Umbilical cord (tissue), 2 donors: Measurements from ENCODE around the gene EZH1. TPM values are rescaled to one million over a fixed set of nuclear protein-coding genes. Genes with fewer than 3 reads are reported as not detected.
"Not testable (repeated sequence)": the region's sequence is repeated elsewhere in the genome, so short reads cannot be mapped to it uniquely, and the experiment has no call there.

Source experiments
- DNase-seq: peaks from one replicate; pipeline ENCODE4 v3.0.0-alpha.2; 2015; ENCODE audit warnings: low spot score
- total RNA-seq: library from RNA; depleted of rRNA; stranded (reverse); fragments of >200 nt; gene quantifications from one replicate; pipeline ENCODE4 v1.2.3, GENCODE V29; 2014; ENCODE audit warnings: low replicate concordance; ENCODE audit not compliant: insufficient read depth

EZH1 gene
- total RNA-seq, 1 donor from 2014 or later, result 43.6 TPM

GRCh38 chr17:42669977-42670788 lies 74.7 kb downstream of the EZH1 start:
- DNase-seq, result no peak

- no peak for DNase-seq
These were observed 75.2 kb downstream of the EZH1 start for GRCh38 chr17:42669705-42669976.

- DNase-seq, result peak; percentile 59
These were observed 77.5 kb downstream of the EZH1 start for GRCh38 chr17:42667088-42667951.

GRCh38 chr17:42666126-42666525 lies 78.7 kb downstream of the EZH1 start:
- not testable (repeated sequence) for DNase-seq

GRCh38 chr17:42665581-42666001 lies 79.2 kb downstream of the EZH1 start:
- no peak for DNase-seq

GRCh38 chr17:42660692-42661345 lies 84.0 kb downstream of the EZH1 start:
- no peak for DNase-seq

- DNase-seq, result not testable (repeated sequence)
These were observed 84.9 kb downstream of the EZH1 start for GRCh38 chr17:42659932-42660274.

GRCh38 chr17:42659079-42659931 lies 85.5 kb downstream of the EZH1 start, which contains the start of gene TUBG2:
TUBG2 (plus strand) TSS chr17:42659284; CDS start chr17:42659504, 220 bp downstream.
- peak; percentile 96 for DNase-seq

GRCh38 chr17:42657824-42658588 lies 86.8 kb downstream of the EZH1 start:
- no peak for DNase-seq

GRCh38 chr17:42655528-42655927 lies 89.3 kb downstream of the EZH1 start:
- no peak for DNase-seq

- peak; percentile 92 for DNase-seq
These were observed 91.4 kb downstream of the EZH1 start for GRCh38 chr17:42653179-42654124.

GRCh38 chr17:42651392-42651791 lies 93.4 kb downstream of the EZH1 start:
- DNase-seq, result no peak

Other genes starting within 250 kb of the EZH1 start
- 26.2 TPM for gene NAGLU, start 208.8 kb downstream of the EZH1 start, total RNA-seq
- gene HSD17B1, start 192.1 kb downstream of the EZH1 start, total RNA-seq, result 3.9 TPM
- gene COASY, start 182.9 kb downstream of the EZH1 start, total RNA-seq, result 8.2 TPM
- gene MLX, start 177.9 kb downstream of the EZH1 start, total RNA-seq, result 22.6 TPM
- gene PSMC3IP, start 167.3 kb downstream of the EZH1 start, total RNA-seq, result 1.2 TPM
- gene RETREG3, start 135.7 kb downstream of the EZH1 start, total RNA-seq, result 62.4 TPM
- gene TUBG1, start 135.4 kb downstream of the EZH1 start, total RNA-seq, result 23.8 TPM
- gene TUBG2, start 85.8 kb downstream of the EZH1 start, total RNA-seq, result 21.4 TPM
- 11.3 TPM for gene PLEKHH3, start 68.0 kb downstream of the EZH1 start, total RNA-seq
- gene CCR10, start 63.2 kb downstream of the EZH1 start, total RNA-seq, result 6.5 TPM
- 5.1 TPM for gene CNTNAP1, start 62.5 kb downstream of the EZH1 start, total RNA-seq
- gene RAMP2, start 16.2 kb upstream of the EZH1 start, total RNA-seq, result 0.96 TPM
- gene VPS25, start 28.4 kb upstream of the EZH1 start, total RNA-seq, result 33.2 TPM
- not detected for gene WNK4, start 35.6 kb upstream of the EZH1 start, total RNA-seq
- 47.2 TPM for gene COA3, start 53.7 kb upstream of the EZH1 start, total RNA-seq
- 0.96 TPM for gene CNTD1, start 53.8 kb upstream of the EZH1 start, total RNA-seq
- 142 TPM for gene BECN1, start 79.2 kb upstream of the EZH1 start, total RNA-seq
- gene PSME3, start 88.4 kb upstream of the EZH1 start, total RNA-seq, result 22.6 TPM
- gene AOC2, start 99.5 kb upstream of the EZH1 start, total RNA-seq, result 1.4 TPM
- 89.1 TPM for gene AOC3, start 106.2 kb upstream of the EZH1 start, total RNA-seq
- not detected for gene G6PC1, start 155.8 kb upstream of the EZH1 start, total RNA-seq
- gene AARSD1, start 219.4 kb upstream of the EZH1 start, total RNA-seq, result 38.3 TPM
- gene PTGES3L, start 235.0 kb upstream of the EZH1 start, total RNA-seq, result 10.4 TPM
- gene RUNDC1, start 235.5 kb upstream of the EZH1 start, total RNA-seq, result 17.8 TPM